ENCODE measurements around the gene ULK4.

ULK4 gene

DNA sequence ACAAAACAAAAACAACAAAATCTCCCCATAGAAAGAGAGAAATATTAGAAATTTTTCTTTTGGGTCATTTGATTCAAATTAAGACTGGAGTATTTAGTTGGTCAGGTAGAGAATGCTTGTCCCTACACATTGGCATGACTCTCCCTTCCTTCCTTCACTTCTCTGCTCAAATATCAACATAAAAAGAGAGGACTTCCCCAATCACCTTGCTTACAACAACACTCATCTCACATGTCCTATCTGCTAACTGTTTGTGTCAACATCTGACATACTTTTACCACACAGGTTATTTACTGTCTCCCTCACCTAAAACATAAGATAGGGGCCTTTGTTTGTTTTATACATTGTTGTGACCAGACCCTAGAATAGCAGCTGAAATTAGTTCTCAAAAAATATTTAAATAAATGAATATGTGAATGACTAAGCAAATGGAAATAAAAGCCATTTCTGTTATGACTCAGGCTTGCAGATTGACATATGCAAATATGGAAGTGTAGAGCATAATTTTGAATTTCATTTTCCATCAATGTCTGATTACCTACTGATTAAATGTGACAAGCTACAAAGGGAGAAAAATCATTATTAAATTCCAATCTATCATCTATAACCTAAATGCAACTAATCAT lies 457.8 kb downstream of the ULK4 start:
- TF ChIP-seq, protein P1, sequence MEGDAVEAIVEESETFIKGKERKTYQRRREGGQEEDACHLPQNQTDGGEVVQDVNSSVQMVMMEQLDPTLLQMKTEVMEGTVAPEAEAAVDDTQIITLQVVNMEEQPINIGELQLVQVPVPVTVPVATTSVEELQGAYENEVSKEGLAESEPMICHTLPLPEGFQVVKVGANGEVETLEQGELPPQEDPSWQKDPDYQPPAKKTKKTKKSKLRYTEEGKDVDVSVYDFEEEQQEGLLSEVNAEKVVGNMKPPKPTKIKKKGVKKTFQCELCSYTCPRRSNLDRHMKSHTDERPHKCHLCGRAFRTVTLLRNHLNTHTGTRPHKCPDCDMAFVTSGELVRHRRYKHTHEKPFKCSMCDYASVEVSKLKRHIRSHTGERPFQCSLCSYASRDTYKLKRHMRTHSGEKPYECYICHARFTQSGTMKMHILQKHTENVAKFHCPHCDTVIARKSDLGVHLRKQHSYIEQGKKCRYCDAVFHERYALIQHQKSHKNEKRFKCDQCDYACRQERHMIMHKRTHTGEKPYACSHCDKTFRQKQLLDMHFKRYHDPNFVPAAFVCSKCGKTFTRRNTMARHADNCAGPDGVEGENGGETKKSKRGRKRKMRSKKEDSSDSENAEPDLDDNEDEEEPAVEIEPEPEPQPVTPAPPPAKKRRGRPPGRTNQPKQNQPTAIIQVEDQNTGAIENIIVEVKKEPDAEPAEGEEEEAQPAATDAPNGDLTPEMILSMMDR (IDR thresholded peaks at IDR 0.05; ENCODE audit: low read depth, low read length), result no peak
- TF ChIP-seq MYC (IDR thresholded peaks at IDR 0.05; ENCODE audit: low read depth, low read length), result no peak
- no peak for TF ChIP-seq MAX (IDR thresholded peaks at IDR 0.05; ENCODE audit: low read depth, low read length)
- TF ChIP-seq POLR2A (IDR thresholded peaks at IDR 0.05; ENCODE audit: extremely low read depth, insufficient read length), result no peak
- no peak overlapping the region for H3K4me3 ChIP-seq (ENCODE audit: low read depth, low read length)
- no peak for DNase-seq (ENCODE audit: low read depth)

GRCh38 chr3:41502481-41502880 lies 459.4 kb downstream of the ULK4 start:
- DNase-seq (ENCODE audit: low read depth), result no peak
- H3K4me3 ChIP-seq (ENCODE audit: low read depth, low read length), result no peak overlapping the region
- TF ChIP-seq POLR2A (IDR thresholded peaks at IDR 0.05; ENCODE audit: extremely low read depth, insufficient read length), result no peak
- TF ChIP-seq MYC (IDR thresholded peaks at IDR 0.05; ENCODE audit: low read depth, low read length), result no peak
- TF ChIP-seq, protein P1 (IDR thresholded peaks at IDR 0.05; ENCODE audit: low read depth, low read length), result no peak
- no peak for TF ChIP-seq MAX (IDR thresholded peaks at IDR 0.05; ENCODE audit: low read depth, low read length)

GRCh38 chr3:41502023-41502422 lies 459.9 kb downstream of the ULK4 start:
- TF ChIP-seq MYC (IDR thresholded peaks at IDR 0.05; ENCODE audit: low read depth, low read length) (no peak), MAX (IDR thresholded peaks at IDR 0.05; ENCODE audit: low read depth, low read length) (no peak), POLR2A (IDR thresholded peaks at IDR 0.05; ENCODE audit: extremely low read depth, insufficient read length) (no peak)
- TF ChIP-seq, protein P1 (IDR thresholded peaks at IDR 0.05; ENCODE audit: low read depth, low read length), result no peak
- no peak overlapping the region for H3K4me3 ChIP-seq (ENCODE audit: low read depth, low read length)
- DNase-seq (ENCODE audit: low read depth), result no peak

GRCh38 chr3:41498847-41499246 lies 463.1 kb downstream of the ULK4 start:
- H3K4me3 ChIP-seq (ENCODE audit: low read depth, low read length), result no peak overlapping the region
- DNase-seq (ENCODE audit: low read depth), result no peak

GRCh38 chr3:41490360-41490759 lies 471.5 kb downstream of the ULK4 start:
- H3K4me3 ChIP-seq (ENCODE audit: low read depth, low read length), result no peak overlapping the region
- DNase-seq (ENCODE audit: low read depth), result no peak
- TF ChIP-seq, protein P1 (IDR thresholded peaks at IDR 0.05; ENCODE audit: low read depth, low read length), result no peak
- TF ChIP-seq MYC (IDR thresholded peaks at IDR 0.05; ENCODE audit: low read depth, low read length) (no peak), MAX (IDR thresholded peaks at IDR 0.05; ENCODE audit: low read depth, low read length) (no peak), POLR2A (IDR thresholded peaks at IDR 0.05; ENCODE audit: extremely low read depth, insufficient read length) (no peak)

More at GRCh38 chr3:41498847-41499246, 463.1 kb downstream of the ULK4 start:
- TF ChIP-seq MAX (IDR thresholded peaks at IDR 0.05; ENCODE audit: low read depth, low read length) (no peak), POLR2A (IDR thresholded peaks at IDR 0.05; ENCODE audit: extremely low read depth, insufficient read length) (no peak), MYC (IDR thresholded peaks at IDR 0.05; ENCODE audit: low read depth, low read length) (no peak)
- TF ChIP-seq, protein P1 (IDR thresholded peaks at IDR 0.05; ENCODE audit: low read depth, low read length), result no peak

Measured in NB4 (cell line).